GM21825 (cell line): Measurements from ENCODE around the gene MSI2.

Experiments used
- ATAC-seq: cut with Tn5 transposase; IDR thresholded peaks from one replicate; pipeline ENCODE4 v1.9.1; 2021; ENCODE audit warnings: mild to moderate bottlenecking, moderate library complexity; ENCODE audit not compliant: unreplicated experiment

Gene MSI2

GRCh38 chr17:57406981-57407286 is 150.6 kb downstream of the MSI2 start:
- ATAC-seq = no peak

- ATAC-seq = no peak
These were observed 151.2 kb downstream of the MSI2 start for GRCh38 chr17:57407287-57408070.

GRCh38 chr17:57408071-57408811 is 151.9 kb downstream of the MSI2 start:
- peak; percentile 82 for ATAC-seq

GRCh38 chr17:57410169-57410568 is 153.8 kb downstream of the MSI2 start:
- no peak for ATAC-seq

- ATAC-seq = no peak
These were observed 156.3 kb downstream of the MSI2 start for GRCh38 chr17:57412520-57413096.

GRCh38 chr17:57413848-57414651 is 157.7 kb downstream of the MSI2 start:
- no peak for ATAC-seq

GRCh38 chr17:57415751-57416207 is 159.5 kb downstream of the MSI2 start:
- ATAC-seq = no peak

GRCh38 chr17:57416369-57416768 is 160.0 kb downstream of the MSI2 start:
- ATAC-seq = no peak

- ATAC-seq = no peak
These were observed 161.6 kb downstream of the MSI2 start for GRCh38 chr17:57417956-57418355.

GRCh38 chr17:57418463-57419246 is 162.3 kb downstream of the MSI2 start:
- no peak for ATAC-seq

- ATAC-seq = no peak
These were observed 163.7 kb downstream of the MSI2 start for GRCh38 chr17:57419940-57420550.

- no peak for ATAC-seq
These were observed 164.7 kb downstream of the MSI2 start for GRCh38 chr17:57420734-57421717.

GRCh38 chr17:57422574-57423164 is 166.3 kb downstream of the MSI2 start:
- ATAC-seq = peak; percentile 80

GRCh38 chr17:57423541-57423940 is 167.2 kb downstream of the MSI2 start:
- no peak for ATAC-seq

- no peak for ATAC-seq
These were observed 167.9 kb downstream of the MSI2 start for GRCh38 chr17:57424273-57424672.

- ATAC-seq = no peak
These were observed 168.5 kb downstream of the MSI2 start for GRCh38 chr17:57424777-57425188.

GRCh38 chr17:57425431-57425830 is 169.1 kb downstream of the MSI2 start:
- ATAC-seq = no peak
